Tracheal epithelial cell (primary cell): Measurements from ENCODE around the gene EXOC2. TPM values are rescaled to one million over a fixed set of nuclear protein-coding genes. Genes with fewer than 3 reads are reported as not detected.

ENCODE experiments used
- total RNA-seq: library from RNA; depleted of rRNA; stranded (reverse); fragments of >200 nt; gene quantifications from 2 replicates; pipeline ENCODE4 v1.2.1, GENCODE V29; 2014

Gene EXOC2
- total RNA-seq = 37.1 and 38.8 TPM in 2 replicates

DNA sequence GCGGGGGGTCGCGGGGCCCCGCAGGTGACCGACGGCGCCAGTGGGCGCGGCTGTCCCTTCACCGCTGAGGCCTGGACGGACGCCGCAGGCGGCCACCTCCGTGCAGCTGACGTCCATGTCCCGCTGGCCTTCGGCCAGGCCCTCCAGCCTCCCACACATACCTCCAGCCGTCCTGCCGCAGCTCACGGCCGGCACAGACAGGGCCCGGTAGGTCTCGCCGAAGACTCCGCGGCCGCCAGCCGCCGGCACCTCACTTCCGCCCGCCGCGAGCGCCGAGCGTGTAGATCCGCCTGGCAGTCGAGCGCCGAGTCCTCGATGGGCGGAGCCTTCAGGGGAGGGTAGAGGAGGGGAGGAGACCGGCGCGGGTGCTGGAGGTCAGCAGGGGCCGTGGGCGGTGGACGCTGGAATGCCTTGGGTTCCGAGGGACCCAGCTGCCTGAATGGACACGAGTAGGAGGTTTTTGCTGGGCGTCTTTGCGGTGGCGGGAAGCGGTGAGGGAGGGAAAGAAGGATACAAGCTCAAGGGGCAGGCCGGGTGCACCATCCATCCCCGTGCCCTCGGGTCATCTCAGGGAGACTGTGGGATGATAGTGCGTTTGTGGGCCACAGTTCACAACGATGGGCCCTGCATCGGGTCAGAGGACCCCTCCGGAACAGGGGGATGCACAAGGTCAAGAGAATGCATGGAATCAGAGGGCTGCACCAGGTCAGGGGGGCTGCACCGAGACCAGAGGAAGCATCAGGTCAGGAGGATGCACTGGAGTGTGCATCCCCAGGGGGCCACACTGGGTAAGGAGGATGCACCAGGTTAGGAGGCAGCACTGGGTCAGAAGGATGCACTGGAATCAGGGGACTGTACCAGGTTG is at the start of gene EXOC2:
Gene EXOC2 (minus strand): TSS at position 282 of the 865 bp plus-strand sequence. CDS start 55,321 bp downstream, outside the sequence.

DNA sequence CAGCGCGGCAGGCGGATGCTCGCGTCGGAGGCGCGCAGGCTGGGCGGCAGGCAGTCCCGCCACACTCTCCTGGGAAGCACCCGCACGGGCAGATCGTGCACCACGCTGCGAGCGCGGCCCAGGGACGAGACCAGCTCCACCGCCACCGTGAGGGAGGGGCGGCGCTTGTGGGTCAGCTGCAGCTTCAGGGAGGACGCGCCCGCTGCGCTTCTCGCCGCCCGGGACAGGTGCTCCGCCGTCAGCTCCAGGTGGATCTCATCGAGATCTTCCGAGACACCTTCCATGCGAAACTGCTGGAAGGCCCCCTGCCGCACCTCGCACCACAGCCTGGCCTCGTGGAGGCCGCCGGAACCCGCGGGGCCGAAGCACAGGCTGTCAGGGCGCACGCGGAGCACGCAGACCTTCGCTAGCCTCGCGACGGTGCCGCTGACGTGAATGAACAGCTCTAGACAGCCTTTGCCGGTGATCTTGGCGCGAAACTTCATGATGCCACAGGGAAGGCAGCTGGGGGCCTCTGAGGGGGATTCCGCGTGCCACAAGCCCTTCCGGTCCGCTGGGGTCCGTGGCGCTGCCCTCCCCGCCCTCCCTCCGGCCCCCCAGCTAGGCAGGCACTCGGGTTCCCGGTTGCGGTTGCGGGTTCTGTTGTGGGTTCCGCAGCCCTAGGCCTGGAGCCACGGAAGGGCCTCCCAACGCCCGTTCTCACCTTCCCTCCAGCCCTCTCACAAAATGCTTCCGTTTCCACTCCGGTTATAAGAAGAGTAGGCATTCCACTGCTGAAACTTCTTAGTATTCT is 36.3 kb downstream of the EXOC2 start, which contains the start of gene HUS1B:
Gene HUS1B (minus strand): TSS at position 641 of the 793 bp plus-strand sequence. CDS start 156 bp downstream, at position 485.

Other genes with a start within 250 kb of the EXOC2 start
- gene HUS1B, start 36.0 kb downstream of the EXOC2 start, total RNA-seq = 0.85 and 1.2 TPM in 2 replicates